GM12891 (cell line): ENCODE measurements around the gene USP36.

Source experiments
- DNase-seq: peaks from one replicate; pipeline ENCODE4 v3.0.0; 2011; ENCODE audit warnings: low spot score; ENCODE audit not compliant: insufficient read length
- FAIRE-seq: peaks from 2 replicates; lab custom pipeline; 2011; peaks lifted over from hg19 to GRCh38; lab: Jason Lieb, UNC
- PAX5 ChIP-seq: IDR thresholded peaks from 2 replicates; pipeline ENCODE4 v1.6.1; 2011; ENCODE audit warnings: low read length, moderate library complexity, mild to moderate bottlenecking; ENCODE audit not compliant: insufficient read depth, severe bottlenecking
- POLR2A ChIP-seq: IDR thresholded peaks from 2 replicates; pipeline ENCODE4 v1.6.1; 2011; ENCODE audit warnings: low read depth, low read length, control low read depth
- POLR2AphosphoS5 ChIP-seq: IDR thresholded peaks from 2 replicates; pipeline ENCODE4 v1.6.1; 2011; ENCODE audit warnings: low read depth, low read length, control low read depth
- POU2F2 ChIP-seq: IDR thresholded peaks from 2 replicates; pipeline ENCODE4 v1.6.1; 2011; ENCODE audit warnings: low read depth, mild to moderate bottlenecking, control low read depth, low read length, moderate library complexity
- SPI1 ChIP-seq: IDR thresholded peaks from 2 replicates; pipeline ENCODE4 v1.6.1; 2011; ENCODE audit warnings: low read depth, low read length, control low read depth
- TAF1 ChIP-seq: IDR thresholded peaks from 2 replicates; pipeline ENCODE4 v1.6.1; 2011; ENCODE audit warnings: low read depth, low read length, control low read depth

The USP36 gene

DNA sequence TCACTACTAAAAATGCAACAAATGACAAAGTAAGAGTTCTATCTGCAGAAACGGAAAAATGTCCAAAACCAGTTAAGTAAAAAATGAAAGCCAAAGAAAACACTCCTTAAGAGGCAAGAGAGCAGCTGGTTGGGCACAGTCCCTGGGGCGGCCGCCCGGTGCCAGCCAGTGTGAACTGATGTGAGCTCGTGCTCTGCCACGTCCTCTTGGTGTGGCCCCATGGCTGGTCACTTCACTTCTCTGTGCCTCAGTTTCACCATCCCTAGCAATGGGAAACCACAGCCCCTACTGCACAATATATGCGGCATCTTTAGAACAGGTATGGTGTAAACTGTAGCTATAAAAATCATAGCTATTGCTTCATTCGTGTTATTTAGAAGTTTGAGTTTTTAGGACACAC is 21.2 kb downstream of the USP36 start:
- FAIRE-seq (no peak), DNase-seq (no peak)
- TF ChIP-seq SPI1 (no peak), POLR2A (no peak), POU2F2 (no peak), TAF1 (no peak), PAX5 (no peak), POLR2AphosphoS5 (no peak)

DNA sequence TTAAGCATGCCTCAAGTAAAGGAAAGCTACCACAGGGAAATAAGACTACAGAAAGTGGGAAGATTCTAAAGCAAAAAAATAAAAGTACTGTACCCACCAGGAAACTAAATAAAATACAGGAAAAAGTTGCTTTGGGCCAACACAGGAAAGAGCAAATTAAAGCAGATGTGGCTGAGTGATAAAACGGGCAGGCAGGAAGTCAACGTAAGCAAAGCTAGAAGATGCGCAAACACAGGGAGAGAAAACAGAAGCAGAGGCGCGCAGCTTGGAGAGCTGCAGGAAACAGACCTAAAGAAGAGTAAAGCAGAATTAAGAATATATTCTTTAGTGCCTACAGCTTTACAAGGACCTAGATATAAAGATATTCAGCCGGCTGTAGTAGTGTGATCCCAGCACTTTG is 21.7 kb downstream of the USP36 start:
- DNase-seq (no peak), FAIRE-seq (no peak)
- no peak for TF ChIP-seq PAX5
- TF ChIP-seq POU2F2 = no peak
- no peak for TF ChIP-seq TAF1
- no peak for TF ChIP-seq SPI1
- no peak for TF ChIP-seq POLR2AphosphoS5
- no peak for TF ChIP-seq POLR2A

DNA sequence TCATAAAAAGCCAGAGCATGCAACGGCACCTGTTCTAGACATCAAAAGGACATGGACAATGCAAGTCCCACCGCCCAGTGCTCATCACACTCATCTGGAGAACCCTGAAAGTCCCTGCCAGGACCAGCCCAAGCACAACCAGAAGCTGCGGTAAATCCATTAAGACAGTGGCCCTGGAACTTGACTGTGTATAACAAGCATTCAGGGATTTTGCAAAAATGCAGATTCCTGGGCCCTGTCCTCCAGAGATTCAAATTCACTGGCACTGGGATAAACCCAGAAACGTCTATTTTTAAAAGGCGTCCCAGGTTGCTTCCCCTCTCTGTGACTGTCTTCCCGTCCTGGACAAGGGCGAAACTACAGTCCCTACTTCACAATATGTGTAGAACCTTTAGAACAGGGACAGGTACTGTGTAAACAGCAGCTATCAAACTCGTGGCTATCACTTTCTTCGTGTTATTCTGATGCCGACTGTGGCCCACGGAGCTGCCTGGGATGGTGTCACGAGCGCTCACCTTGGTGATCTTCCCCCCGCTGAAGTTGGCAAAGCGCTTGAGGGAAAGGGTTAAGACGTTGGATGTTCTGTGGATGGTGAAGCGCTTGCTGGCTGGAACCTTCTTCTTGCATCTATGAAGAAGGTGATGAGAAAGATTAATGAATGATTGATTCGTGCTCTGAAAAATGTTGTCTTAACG is 22.3 kb downstream of the USP36 start:
- TF ChIP-seq POLR2A (no peak), TAF1 (no peak), SPI1 (no peak), PAX5 (no peak), POLR2AphosphoS5 (no peak), POU2F2 (no peak)
- FAIRE-seq = no peak
- no peak for DNase-seq

DNA sequence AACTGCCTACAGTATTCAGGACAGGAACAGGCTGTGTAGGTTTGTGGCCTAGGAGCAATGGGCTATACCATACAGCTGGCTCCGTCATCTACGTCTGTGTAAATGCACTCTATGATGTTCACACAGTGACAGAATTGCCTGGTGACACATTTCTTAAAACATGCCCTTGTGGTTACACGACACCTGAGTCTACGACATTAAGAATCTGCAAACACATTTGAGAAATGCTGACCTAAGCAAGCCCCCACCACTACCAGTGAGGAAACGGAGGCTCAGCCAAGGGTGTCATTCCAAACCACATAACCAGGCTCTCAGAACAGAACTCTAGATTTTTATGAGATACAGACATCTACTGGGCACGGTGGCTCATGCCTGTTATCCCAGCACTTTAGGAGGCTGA is 23.5 kb downstream of the USP36 start:
- no peak for TF ChIP-seq SPI1
- TF ChIP-seq PAX5 = no peak
- DNase-seq (no peak), FAIRE-seq (no peak)

DNA sequence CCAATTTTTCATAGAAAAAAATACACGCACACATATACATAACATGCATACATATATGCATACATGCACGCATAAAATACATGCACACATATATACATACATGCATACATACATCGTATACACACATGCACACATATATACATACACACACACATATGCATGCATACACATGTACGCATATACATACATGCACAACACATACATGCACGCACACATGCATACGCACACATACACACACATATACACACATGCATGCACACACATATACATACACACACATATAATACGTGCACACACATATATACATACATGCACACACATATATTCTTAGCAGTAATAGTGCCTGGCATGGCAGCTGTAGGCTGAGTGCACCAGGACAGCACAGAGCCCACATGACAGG is 24.9 kb downstream of the USP36 start:
- FAIRE-seq = peak; percentile 70
- no peak for DNase-seq
- TF ChIP-seq PAX5 = no peak
- TF ChIP-seq POLR2A = no peak
- no peak for TF ChIP-seq TAF1
- TF ChIP-seq SPI1 = no peak
- TF ChIP-seq POLR2AphosphoS5 = no peak
- no peak for TF ChIP-seq POU2F2

DNA sequence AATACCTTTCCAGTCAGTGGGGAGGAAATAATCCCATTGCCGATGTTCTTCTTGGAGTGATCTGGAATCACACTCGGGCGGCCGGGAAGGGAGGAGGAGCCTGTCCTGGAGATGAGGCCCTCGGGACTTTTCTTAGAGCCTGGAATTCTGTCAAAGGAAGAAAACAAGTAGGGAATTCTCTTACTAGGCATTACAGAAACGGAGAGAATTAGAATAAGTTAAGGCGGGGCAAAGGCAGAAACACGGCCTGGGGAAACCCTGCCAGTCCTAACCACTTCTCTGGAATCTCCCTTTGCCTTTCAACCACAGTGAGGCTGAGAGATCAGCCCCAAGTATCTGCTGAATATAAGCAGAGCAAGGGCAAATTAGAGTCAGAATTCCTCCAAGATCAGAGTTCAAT is 27.8 kb downstream of the USP36 start:
- DNase-seq = no peak
- FAIRE-seq = no peak
- TF ChIP-seq POLR2A (no peak), POLR2AphosphoS5 (no peak), POU2F2 (no peak), PAX5 (no peak), TAF1 (no peak), SPI1 (no peak)

DNA sequence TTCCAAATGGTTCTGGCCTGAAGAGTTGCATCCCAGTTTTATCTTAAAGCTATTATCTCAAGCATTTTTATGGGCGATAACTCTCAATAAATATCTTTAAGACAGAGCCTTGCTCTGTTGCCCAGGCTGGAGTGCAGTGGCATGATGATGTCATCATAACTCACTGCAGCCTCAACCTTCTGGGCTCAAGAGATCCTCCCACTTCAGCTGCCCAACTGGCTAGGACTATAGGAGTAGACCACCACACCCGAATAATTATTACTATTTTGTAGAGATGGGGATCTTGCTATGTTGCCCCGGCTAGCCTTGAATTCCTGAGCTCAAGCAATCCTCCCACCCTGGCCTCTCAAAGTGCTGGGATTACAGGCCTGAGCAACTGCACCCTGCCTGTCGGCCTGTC is 32.5 kb downstream of the USP36 start:
- no peak for FAIRE-seq
- TF ChIP-seq SPI1 (no peak), POU2F2 (no peak), PAX5 (no peak), POLR2AphosphoS5 (no peak), TAF1 (no peak), POLR2A (no peak)
- DNase-seq = no peak

DNA sequence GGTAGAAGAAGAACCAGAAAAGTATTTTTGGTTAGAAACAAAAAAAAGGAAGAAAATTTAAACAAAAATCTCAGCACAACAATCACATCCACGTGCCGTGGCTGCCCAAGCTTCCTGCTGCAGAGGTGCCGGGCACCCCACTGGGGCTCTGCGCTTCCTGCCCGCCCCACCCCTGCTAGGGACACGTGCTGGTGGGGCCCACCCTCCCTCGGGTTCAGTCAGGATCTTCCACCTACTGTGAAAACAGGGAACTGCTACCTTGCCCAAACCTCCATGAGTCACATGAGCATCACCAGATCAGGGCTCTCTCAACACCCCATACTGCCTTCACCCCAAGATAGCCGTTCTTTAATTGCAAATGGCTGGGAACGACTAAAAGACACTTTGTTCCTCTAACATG is 34.2 kb downstream of the USP36 start:
- TF ChIP-seq SPI1 = peak; percentile 36; the same call in 1 of the 2 replicates
- TF ChIP-seq POLR2AphosphoS5 = no peak
- FAIRE-seq = no peak
- peak; percentile 50 for DNase-seq

DNA sequence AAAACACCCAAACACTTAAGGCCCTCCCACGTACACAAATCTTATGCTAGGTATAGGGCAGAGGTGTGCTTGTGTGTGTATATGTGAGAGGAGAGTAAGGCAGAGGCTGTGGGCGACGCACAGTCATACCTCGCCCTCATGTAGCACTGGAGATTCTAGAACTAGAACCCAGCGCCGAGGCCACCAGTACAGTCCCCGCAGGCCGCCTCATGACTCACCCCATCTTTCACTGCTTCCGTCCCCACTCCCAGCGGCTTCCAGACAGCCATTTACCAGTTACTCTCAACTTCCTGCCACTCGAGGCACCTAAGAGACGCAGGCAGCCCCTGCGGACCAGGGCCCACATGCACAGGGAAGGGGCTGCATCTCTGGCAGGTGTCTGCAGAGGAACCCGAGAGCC is 35.3 kb downstream of the USP36 start:
- TF ChIP-seq SPI1 (no peak), PAX5 (no peak), POLR2AphosphoS5 (no peak), POLR2A (no peak), TAF1 (no peak), POU2F2 (no peak)
- FAIRE-seq = no peak
- DNase-seq = no peak

DNA sequence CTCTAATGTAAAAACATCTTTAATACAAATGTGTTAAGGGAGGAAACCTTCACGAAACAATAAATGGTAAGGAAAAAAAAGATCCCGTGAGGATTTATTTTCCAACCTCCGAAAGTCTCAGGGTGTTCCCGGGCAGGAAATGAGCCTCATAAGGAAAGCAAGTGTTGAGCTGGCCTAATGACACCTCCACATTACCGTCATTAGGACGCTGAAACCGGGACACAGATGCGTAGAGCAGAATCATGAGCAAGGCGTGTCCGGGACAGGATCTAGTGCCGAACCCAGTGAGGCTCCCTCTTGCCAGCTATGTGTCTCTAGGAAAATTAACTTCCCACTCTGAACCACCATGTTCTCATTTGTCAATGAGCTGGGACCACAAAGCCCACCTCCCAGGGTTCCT is 35.8 kb downstream of the USP36 start:
- FAIRE-seq (no peak), DNase-seq (no peak)
- TF ChIP-seq PAX5 (no peak), POLR2AphosphoS5 (no peak), TAF1 (no peak), SPI1 (no peak), POLR2A (no peak), POU2F2 (no peak)
